Brain microvascular endothelial cell (primary cell): Measurements from ENCODE around the gene NTN4.

ENCODE experiments used
- DNase-seq: peaks from one replicate; pipeline ENCODE4 v3.0.0-alpha.2; 2020
- H3K27ac ChIP-seq: fragments of 250-450 bp; sonication (Bioruptor Pico); 2 replicates; pipeline ENCODE4 v1.5.1; 2020; ENCODE audit warnings: mild to moderate bottlenecking, moderate library complexity
- H3K27me3 ChIP-seq: fragments of 250-450 bp; sonication (Bioruptor Pico); replicated peaks from 2 replicates; pipeline ENCODE4 v1.5.1; 2020; ENCODE audit warnings: mild to moderate bottlenecking
- H3K36me3 ChIP-seq: fragments of 250-450 bp; sonication (Bioruptor Pico); replicated peaks from 2 replicates; pipeline ENCODE4 v1.5.1; 2020; ENCODE audit warnings: mild to moderate bottlenecking
- H3K4me3 ChIP-seq: 2 replicates; pipeline ENCODE4 v1.5.1; 2011; ENCODE audit warnings: low read depth, mild to moderate bottlenecking, control low read depth, low read length, moderate library complexity
- in situ Hi-C: cut with HindIII; loops from 2 replicates; pipeline ENCODE4 v1.10.0; 2017; ENCODE audit warnings: low sequenced_read_pairs, low pct_ligation_motif_present
- TF ChIP-seq, protein P1 (sequence below): IDR thresholded peaks from 2 replicates; pipeline ENCODE4 v1.5.1; 2011; ENCODE audit warnings: low read depth, mild to moderate bottlenecking, moderate library complexity, low read length, control low read depth, inconsistent platforms; ENCODE audit errors: missing control alignments

Gene NTN4

DNA sequence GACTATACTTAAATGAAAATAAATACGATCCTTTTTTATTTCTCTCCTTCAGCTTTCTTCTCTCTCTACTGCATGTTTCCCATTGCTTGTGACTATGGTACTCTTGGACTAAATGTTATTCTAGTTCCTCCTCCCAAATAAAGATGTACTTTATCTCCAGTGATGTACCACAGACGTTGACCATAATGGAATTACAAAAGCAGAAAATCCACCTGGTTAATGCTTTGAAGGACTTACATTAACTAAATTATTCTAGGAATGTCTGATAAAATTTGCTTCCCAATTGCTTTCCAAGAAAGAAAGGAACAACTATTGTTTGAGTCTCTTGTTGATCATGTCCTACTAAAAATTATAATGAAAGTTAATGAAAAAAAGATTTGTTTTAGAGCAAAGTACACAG lies 71.8 kb downstream of the NTN4 start:
- Histone ChIP-seq H3K27ac (no peak overlapping the region), H3K36me3 (no peaks in the 10 kb centered on the region), H3K27me3 (no peaks in the 10 kb centered on the region), H3K4me3 (no peak overlapping the region)
- in situ Hi-C loops, result no loop called here
- TF ChIP-seq, protein P1, sequence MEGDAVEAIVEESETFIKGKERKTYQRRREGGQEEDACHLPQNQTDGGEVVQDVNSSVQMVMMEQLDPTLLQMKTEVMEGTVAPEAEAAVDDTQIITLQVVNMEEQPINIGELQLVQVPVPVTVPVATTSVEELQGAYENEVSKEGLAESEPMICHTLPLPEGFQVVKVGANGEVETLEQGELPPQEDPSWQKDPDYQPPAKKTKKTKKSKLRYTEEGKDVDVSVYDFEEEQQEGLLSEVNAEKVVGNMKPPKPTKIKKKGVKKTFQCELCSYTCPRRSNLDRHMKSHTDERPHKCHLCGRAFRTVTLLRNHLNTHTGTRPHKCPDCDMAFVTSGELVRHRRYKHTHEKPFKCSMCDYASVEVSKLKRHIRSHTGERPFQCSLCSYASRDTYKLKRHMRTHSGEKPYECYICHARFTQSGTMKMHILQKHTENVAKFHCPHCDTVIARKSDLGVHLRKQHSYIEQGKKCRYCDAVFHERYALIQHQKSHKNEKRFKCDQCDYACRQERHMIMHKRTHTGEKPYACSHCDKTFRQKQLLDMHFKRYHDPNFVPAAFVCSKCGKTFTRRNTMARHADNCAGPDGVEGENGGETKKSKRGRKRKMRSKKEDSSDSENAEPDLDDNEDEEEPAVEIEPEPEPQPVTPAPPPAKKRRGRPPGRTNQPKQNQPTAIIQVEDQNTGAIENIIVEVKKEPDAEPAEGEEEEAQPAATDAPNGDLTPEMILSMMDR, result no peak
- no peak for DNase-seq

- in situ Hi-C loops, result no loop called here
- H3K36me3 ChIP-seq, result no peaks in the 10 kb centered on the region
- TF ChIP-seq, protein P1, result no peak
- H3K27me3 ChIP-seq, result no peaks in the 10 kb centered on the region
- no peak for DNase-seq
- no peak overlapping the region for H3K4me3 ChIP-seq
- H3K27ac ChIP-seq, result no peak overlapping the region
Observed at GRCh38 chr12:95718006-95718431, 72.5 kb downstream of the NTN4 start.

- H3K4me3 ChIP-seq, result no peak overlapping the region
- no peak overlapping the region for H3K27ac ChIP-seq
- DNase-seq, result no peak
- H3K36me3 ChIP-seq, result peaks cover 3% of the 10 kb centered on the region
- in situ Hi-C loops, result no loop called here
- H3K27me3 ChIP-seq, result no peaks in the 10 kb centered on the region
- TF ChIP-seq, protein P1, result no peak
Observed at GRCh38 chr12:95717316-95717928, 73.1 kb downstream of the NTN4 start.

DNA sequence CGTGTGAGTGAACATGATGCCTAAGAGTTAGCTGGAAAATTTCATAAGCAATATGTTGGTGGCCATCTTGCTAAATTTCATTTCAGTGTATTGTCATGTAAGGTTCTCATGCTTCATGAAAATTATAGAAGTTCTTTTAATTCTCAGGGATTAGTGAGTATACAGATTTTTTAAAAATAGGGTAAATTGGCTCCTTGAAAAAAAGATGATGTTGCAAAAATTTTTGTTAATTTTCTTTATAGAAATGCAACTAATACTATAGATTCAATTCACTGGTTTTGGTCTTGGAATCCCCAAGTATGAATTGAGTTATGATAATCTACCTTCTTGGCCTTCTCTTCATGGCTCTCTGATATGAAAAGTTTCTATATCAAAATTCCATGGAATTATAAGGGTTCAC lies 75.4 kb downstream of the NTN4 start:
- in situ Hi-C loops, result no loop called here
- TF ChIP-seq, protein P1, result no peak
- no peak overlapping the region for H3K4me3 ChIP-seq

GRCh38 chr12:95712269-95712668 lies 78.3 kb downstream of the NTN4 start:
- in situ Hi-C loops, result no loop called here
- Histone ChIP-seq H3K27me3 (no peaks in the 10 kb centered on the region), H3K4me3 (no peak overlapping the region), H3K36me3 (peaks cover 8% of the 10 kb centered on the region), H3K27ac (no peak overlapping the region)
- DNase-seq, result no peak
- TF ChIP-seq, protein P1, result no peak

More for the DNA sequence above, 75.4 kb downstream of the NTN4 start:
- peaks cover 7% of the 10 kb centered on the region for H3K36me3 ChIP-seq
- H3K27me3 ChIP-seq, result no peaks in the 10 kb centered on the region
- no peak for DNase-seq
- no peak overlapping the region for H3K27ac ChIP-seq

- Histone ChIP-seq H3K4me3 (no peak overlapping the region), H3K36me3 (peaks cover 8% of the 10 kb centered on the region), H3K27me3 (no peaks in the 10 kb centered on the region), H3K27ac (no peak overlapping the region)
- in situ Hi-C loops, result no loop called here
- TF ChIP-seq, protein P1, result no peak
- DNase-seq, result no peak
Observed at GRCh38 chr12:95710386-95710785, 80.2 kb downstream of the NTN4 start.
